ENCODE data around the gene TSSK3.
"Not testable (repeated sequence)": the region's sequence is repeated elsewhere in the genome, so short reads cannot be mapped to it uniquely, and the experiment has no call there.

Gene TSSK3

GRCh38 chr1:32338637-32339145, 23.6 kb upstream of the TSSK3 start:
- no peak for DNase-seq (ENCODE audit: low read depth in 2 of 2)

GRCh38 chr1:32339363-32339978, 22.9 kb upstream of the TSSK3 start:
- DNase-seq (ENCODE audit: low read depth in 2 of 2) = peak in 1 of 2 donors; percentile 34

DNA sequence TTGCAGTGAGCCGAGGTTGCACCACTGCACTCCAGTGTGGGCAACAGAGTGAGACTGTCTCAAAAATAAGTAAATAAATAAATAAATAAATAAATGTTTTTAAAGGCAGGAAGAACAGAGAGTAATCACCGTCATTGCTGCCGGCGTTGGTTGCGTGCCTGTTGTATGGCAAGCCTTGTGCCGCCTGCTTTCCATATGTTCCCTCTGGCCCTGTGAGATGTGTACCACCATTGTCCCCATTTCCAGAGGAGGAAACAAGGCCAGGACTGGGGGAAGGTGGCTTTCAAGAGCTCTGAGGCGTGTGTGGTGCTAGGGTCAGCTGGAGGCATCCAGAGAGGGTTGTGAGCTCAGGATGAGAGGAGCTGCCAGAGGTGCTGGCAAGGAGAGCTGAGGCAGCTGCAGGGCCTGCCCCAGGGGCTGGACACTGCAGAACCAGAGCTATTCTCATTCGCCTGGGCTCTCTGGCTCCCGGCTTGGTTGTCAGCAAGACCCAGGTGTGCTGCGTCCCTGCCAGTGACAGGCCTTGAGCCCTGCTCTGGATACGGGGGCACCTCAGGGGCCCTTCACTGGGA, 21.1 kb upstream of the TSSK3 start:
- DNase-seq (ENCODE audit: low read depth in 2 of 2) = no peak

- no peak for DNase-seq (ENCODE audit: low read depth in 2 of 2)
Measured at GRCh38 chr1:32341971-32342370, 20.4 kb upstream of the TSSK3 start.

DNA sequence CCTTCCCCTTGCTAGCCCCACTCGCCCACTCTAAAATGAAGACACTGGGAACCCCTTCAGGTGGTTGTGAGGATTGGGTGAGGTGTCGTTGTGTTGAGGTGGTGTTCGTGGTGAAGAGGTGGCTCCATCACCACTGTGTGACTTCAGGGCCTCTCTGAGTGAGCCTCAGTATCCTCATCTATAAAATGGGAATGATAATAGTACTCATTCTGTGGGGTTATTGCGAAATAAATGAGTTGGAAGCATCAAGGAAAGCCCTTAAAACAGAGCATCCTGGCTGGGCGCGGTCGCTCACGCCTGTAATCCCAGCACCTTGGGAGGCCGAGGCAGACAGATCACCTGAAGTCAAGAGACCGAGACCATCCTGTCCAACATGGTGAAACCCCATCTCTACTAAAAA, 19.6 kb upstream of the TSSK3 start:
- no peak for DNase-seq (ENCODE audit: low read depth in 2 of 2)

GRCh38 chr1:32345289-32345827, 17.0 kb upstream of the TSSK3 start:
- DNase-seq (ENCODE audit: low read depth in 2 of 2) = no peak

- DNase-seq (ENCODE audit: low read depth in 2 of 2) = no peak
Measured at GRCh38 chr1:32346532-32347157, 15.7 kb upstream of the TSSK3 start.

DNA sequence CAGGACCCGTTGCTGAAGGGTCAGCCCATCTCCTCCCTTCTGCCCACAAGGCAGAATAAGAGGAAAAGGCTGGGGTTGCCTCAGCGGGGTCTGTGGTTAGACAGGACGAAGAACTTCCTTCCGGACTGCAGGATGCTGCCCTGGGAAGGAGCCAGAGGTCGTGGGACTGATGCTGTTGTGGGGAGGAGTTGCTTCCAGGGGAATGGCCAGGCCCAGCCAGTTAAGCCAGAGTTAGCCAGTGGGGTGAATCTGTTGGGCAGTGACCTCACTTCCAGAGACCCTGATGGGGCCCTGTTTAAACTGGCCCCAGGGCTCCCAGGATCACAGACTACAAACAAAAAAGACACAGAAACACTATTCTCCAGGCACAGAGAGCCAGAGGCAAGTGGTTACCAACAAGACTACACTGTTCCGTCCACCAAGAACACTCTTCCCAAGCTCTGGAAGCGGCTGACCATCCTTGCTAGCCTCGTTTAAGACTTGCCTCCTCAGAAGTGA, 13.1 kb upstream of the TSSK3 start:
- DNase-seq (ENCODE audit: low read depth in 2 of 2) = no peak

DNA sequence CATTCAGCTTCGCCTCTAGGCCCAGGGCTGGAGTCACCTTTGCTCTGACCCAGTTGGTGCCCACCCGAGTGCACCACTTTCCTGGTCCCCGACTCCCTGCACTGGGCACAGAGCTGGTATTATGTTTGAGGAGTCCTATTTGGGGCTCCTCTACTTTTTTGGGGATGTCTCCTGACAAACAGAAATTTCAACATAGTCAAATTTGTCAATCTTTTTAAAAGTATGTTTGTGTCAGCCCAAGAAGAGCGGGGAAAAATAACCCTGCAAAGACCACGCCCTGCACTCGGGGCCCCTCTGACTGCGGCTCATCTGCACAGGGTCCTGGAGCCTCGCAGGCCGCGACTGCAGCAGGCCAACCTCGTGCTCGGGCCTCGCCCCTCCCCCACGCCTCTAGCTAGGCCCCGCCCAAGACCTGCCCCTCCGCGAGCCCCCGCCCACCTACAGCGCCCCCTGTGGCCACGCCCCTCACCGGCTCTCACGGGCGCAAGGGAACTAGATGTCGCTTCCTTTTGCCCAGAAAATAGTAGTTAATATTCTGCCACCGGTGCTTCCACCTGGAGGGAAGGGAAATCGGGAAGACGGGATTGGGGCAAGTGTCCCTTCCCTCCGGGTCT, 11.4 kb upstream of the TSSK3 start:
- peak; percentile 73 to 80 for DNase-seq (ENCODE audit: low read depth in 2 of 2)

GRCh38 chr1:32351399-32352238, 10.7 kb upstream of the TSSK3 start:
- DNase-seq (ENCODE audit: low read depth in 2 of 2) = peak; percentile 88 to 90

DNA sequence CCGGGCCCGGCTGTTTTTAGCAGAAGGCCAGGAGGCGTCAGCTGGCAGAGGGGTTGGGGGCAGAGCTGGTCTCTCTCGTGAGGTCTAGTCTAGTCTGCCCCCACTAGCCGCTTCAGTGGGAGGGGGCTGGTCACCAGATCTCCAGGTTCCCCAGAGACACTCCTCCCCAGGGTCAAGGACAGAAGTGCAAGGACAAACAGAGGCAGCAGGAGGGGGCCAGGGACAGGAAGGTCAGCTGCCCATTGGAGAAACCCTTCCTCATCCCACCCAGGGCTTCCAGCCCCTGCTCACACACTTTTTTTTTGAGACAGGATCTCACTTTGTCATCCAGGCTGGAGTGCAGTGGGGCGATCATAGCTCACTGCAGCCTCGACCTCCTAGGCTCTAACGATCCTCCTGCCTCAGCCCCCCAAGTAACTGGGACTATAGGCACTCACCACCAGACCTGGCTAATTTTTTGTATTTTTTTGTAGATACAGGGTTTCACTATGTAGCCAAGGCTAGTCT, 10.0 kb upstream of the TSSK3 start:
- no peak for DNase-seq (ENCODE audit: low read depth in 2 of 2)

- no peak for DNase-seq (ENCODE audit: low read depth in 2 of 2)
Measured at GRCh38 chr1:32352831-32353383, 9.4 kb upstream of the TSSK3 start.

GRCh38 chr1:32353431-32353830, 8.9 kb upstream of the TSSK3 start:
- DNase-seq (ENCODE audit: low read depth in 2 of 2) = no peak

- DNase-seq (ENCODE audit: low read depth in 2 of 2) = no peak
Measured at GRCh38 chr1:32353886-32354570, 8.3 kb upstream of the TSSK3 start.

DNA sequence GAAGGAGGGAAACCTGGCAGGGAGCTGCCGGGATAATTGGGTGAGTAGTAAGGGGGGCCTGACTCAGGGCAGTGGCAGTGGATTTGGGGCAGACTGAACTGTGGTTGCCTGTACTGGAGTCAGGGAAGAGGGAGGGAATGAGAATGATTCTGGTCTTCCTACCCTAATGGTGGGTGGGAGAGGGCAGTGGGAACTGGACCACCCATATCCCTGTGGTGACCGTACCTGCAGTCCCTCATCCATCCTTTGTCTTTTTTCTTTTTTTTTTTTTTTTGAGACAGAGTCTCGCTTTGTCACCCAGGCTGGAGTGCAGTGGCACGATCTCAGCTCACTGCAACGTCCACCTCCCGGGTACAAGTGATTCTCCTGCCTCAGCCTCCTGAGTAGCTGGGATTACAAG, 6.6 kb upstream of the TSSK3 start:
- DNase-seq (ENCODE audit: low read depth in 2 of 2) = not testable (repeated sequence)

DNA sequence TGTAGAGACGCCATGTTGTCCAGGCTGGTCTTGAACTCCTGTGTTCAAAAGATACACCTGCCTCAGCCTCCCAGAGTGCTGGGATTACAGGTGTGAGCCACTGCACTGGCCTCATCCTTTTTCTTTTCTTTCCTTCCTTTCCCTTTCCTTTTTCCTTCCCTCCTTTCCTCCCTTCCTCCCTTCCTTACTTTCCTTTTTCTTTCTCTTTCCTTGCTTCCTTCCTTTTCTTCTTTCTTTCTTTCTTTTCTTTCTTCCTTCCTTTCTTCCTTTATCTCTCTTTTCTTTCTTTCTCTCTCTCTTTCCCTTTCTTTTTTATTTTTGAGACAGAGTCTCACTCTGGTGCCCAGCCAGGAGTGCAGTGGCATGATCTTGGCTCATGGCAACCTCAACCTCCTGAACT, 5.9 kb upstream of the TSSK3 start:
- no peak for DNase-seq (ENCODE audit: low read depth in 2 of 2)

- no peak for DNase-seq (ENCODE audit: low read depth in 2 of 2)
Measured at GRCh38 chr1:32357614-32358013, 4.7 kb upstream of the TSSK3 start.

DNA sequence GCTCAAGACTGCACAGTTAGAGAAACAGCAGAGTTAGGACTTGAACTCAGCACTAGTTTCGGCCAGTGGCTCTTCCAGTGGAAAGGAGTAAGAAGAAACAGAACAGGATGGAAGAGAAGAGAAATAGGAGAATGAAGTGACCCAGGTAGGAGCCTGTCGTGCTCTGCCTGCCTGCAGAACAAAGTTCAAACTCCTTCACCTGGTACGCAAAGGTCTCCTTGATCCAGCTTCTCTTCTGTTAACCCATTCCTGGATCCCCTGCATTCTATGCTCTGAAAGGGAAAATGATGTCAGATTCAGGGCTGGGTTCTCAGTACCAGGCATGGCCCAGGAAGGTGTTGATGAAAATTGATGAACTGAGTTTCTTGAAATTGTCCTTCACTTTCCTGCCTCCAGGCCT, 3.9 kb upstream of the TSSK3 start:
- DNase-seq (ENCODE audit: low read depth in 2 of 2) = no peak

DNA sequence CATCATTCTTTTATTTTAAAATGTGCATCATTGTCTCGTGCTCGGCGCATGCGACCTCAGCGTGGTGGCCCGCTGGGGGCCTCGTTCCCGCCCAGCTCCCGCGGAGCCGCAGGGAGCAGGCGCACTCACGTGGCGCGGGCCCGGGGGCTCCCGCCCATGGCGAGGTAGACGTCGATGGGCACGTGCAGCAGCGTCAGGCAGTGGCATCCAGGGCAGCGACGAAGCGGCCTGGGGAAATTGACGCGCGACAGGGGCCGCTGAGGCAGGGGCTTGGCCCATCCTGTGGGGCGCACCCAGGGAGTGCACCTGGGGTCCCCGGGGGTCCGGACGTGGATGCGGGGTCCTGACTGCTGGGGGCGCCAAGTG, 1.0 kb upstream of the TSSK3 start:
- DNase-seq (ENCODE audit: low read depth in 2 of 2) = no peak

DNA sequence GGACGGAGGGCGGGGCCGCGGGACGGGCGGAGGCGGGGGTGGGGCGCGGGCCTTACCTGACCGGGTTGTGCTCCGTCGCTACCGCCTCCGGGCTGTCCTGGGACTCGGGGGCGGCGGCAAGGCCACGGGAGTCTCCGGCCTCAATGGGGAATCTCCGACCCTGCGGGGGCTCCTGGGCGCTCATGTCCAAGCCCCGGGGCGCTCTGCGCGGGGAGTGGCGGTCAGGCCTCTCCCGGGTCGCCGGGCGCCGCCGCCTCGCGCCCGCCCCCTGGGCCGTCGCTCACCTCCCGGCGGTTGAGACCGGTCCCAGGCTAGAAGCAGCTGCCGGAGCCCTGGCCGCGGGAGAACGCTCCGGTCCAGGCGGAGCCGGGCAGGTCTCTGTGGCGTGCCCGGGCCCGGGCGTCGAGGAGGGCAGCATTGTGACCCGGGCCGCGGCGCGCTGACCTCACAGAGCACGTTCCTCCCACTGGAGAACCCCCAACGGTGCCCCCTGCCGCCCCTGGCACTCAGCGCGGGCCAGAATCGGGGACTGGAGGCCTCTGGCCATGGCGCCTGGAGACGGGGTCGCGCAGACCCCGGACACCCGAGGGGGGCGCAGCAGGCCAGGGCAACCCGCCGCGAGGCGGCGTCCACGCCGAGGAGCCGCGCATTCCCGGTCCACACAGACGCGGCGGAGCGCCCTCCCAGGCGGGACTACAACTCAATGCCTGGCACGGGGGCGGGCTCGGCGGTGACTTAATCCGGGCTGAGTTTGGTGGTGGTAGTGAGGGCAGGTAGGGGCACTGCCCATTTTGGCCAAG, 465 bp upstream of the TSSK3 start:
- peak in 1 of 2 donors; percentile 38 for DNase-seq (ENCODE audit: low read depth in 2 of 2)
